Activated CD8-positive, alpha-beta memory T cell treated with anti-CD3 and anti-CD28 coated beads for 48 hours (primary cell): ENCODE measurements around the gene LMO7.
"Not testable (repeated sequence)": the region's sequence is repeated elsewhere in the genome, so short reads cannot be mapped to it uniquely, and the experiment has no call there.

Source experiments
- DNase-seq, 3 experiments: peaks; one replicate each; pipeline ENCODE4 v3.0.0-alpha.2; 2020; ENCODE audit warnings: low read depth in 2 of 3, low spot score in 2 of 3

The LMO7 gene

DNA sequence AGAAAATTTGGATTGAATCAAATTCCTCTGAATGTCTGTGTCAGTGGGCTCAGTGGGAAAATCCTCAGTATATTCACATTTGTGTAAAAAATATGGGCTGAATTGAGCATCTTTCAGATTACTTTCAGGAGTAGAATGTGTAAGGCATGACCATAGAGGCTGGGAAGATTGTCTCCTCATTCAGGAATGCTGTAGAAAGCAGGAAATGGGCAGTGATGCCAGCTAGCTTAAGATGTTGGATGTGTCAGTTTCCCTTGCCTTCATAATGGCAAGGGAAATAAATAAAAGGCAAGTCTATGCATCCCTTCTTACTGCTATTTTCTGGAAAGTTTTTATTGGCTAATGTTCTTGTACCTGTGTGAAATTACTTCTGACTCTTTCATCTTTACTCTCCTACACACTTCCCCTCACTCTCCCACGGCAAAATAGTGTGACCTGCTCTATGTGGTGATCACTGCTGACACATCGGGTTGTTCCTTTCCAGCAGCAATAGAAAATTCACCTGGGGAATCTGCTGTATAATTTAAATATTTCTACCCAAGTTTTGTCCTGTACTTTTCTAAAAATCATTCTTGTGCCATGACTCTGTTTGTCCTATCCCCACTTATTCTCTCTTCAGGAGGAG lies 103.2 kb downstream of the LMO7 start:
- no peak for DNase-seq

- DNase-seq = no peak
Measured at GRCh38 chr13:75740031-75740430, 103.9 kb downstream of the LMO7 start.

DNA sequence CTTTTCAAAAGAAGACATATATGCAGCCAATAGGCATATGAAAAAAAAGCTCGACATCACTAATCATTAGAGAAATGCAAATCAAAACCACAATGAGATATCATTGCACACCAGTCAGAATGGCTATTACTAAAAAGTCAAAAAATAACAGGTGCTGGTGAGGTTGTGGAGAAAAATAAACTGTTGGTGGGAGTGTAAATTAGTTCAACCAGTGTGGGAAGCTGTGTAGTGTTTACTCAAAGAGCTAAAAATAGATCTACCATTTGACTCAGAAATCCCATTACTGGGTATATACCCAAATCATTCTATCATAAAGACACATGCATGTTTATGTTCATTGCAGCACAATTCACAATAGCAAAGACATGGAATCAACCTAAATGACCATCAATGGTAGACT lies 106.9 kb downstream of the LMO7 start:
- DNase-seq = not testable (repeated sequence)

DNA sequence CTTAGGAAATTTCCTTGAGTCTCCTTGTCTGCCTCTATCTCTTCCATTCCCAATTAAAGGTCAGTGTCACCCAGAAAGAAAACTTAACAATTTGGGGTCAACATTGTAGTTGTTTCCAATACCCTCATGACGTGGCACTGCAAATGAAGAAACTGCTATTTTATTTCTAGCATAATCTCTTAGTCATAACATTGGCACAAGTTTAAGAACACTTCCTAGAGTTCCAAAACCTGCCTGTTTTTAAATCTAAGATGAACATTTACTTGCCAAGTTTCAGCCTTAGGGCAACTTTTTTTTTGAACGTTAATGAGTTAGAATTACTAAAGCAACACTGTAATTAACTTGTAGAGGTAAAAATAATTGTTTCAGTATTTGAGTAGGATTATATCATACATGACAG lies 108.0 kb downstream of the LMO7 start:
- DNase-seq = no peak

DNA sequence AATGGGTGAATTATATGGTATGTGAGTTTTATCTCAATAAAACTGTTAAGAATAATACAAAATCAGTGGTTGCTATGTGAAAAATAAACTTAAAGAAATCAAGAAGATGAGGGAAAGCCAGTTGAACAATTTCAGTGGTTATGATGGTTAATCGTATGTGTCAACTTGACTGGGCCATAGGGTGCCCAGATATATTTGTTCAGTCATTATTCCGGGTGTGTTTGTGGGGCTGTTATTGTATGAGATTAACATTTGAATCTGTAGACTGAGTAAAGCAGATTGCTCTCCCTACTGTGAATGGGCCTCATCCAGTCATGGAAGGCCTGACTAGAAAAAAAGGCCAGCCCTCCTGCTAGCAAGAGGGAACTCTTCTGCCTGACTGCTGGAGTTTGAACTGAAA lies 109.3 kb downstream of the LMO7 start:
- DNase-seq = no peak

DNA sequence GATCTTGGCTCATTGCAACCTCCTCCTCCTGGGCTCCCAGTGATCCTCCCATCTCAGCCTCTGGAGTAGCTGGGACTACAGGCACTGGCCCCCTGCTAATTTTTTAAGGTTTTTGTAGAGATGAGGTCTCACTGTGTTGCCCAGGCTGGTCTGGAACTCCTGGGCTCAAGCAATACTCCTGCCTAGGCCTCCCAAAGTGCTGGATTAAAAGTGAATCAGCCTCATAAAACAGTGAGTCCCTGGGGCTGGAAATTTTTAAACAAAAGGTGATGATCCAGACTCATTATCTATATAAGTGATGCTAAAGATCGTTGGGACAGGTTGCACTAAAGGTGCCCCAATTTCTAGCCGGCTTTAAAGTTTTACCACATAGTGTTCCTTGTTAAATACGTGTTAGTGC lies 112.7 kb downstream of the LMO7 start:
- no peak for DNase-seq

GRCh38 chr13:75749407-75749806 lies 113.3 kb downstream of the LMO7 start:
- no peak for DNase-seq

DNA sequence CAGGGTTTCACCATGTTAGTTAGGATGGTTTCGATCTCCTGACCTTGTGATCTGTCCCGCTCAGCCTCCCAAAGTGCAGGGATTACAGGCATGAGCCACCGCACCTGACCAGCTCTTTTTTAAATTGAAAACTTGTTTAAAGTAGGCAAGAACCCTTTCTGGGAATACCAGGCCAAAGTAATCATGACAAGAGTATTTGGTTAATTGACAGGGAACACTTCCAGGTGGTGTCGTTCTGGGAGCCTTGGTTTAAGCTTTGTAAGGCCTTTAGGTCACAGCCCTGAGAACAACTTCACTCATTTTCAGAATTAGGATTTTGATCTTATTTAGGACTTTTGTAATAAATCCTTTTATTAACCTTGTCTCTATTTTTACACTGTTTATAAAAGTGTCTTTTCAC lies 115.2 kb downstream of the LMO7 start:
- DNase-seq = no peak

DNA sequence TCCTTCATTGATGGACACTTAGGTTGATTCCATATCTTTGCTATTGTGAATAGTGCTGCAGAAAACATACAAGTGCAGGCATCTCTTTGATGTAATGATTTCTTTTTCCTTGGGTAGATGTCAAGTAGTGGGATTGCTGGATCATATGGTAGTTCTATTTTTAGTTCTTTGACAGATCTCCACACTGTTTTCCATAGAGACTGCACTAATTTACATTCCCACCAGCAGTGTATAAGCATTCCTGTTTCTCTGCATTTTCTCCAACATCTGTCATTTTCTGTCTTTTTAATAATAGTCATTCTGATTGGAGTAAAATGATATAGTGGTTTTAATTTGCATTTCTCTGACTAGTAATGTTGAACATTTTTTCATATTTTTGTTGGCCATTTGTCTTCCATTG lies 116.7 kb downstream of the LMO7 start:
- no peak for DNase-seq

DNA sequence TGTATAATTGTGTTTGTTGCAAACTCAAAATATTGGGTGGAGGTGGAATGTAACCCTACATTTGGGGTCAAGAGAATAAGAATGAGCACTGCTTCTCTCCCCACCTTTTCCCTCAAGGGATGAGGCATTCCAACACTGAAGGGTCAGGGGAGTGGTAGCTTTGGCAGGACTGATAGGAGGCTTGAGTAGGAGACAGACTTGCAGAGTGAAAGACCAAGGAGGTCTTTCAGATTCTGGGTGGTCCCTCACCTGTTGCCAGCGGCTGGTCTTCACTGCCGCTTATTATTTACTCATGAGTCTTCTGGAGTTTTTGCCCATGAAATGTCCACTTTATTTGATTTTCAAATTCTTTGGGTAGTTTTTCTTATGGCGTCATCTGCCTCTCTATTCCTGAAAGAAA lies 118.8 kb downstream of the LMO7 start:
- no peak for DNase-seq

DNA sequence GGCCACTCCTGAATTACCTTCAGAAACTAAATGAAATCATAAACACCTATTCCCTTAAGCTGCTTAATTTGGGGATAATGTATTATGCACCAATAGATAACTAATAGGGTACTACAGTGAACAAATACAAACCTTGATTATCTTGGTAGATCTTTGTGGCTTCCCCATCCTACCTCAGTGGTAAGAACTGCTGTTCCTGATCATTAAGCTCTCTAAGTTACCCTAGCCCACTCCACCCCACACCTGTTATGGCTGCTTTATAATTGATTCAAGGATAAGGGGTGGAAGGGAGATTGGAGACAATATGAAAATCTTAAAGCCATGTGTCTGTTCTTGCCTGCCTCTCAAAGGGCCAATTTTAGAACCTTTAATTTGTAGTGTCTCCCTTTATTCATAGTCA lies 121.2 kb downstream of the LMO7 start:
- DNase-seq = no peak

- no peak for DNase-seq
Measured at GRCh38 chr13:75759531-75759930, 123.4 kb downstream of the LMO7 start.

- DNase-seq = no peak
Measured at GRCh38 chr13:75760131-75761021, 124.2 kb downstream of the LMO7 start.

GRCh38 chr13:75761369-75761768 lies 125.2 kb downstream of the LMO7 start:
- DNase-seq = no peak

DNA sequence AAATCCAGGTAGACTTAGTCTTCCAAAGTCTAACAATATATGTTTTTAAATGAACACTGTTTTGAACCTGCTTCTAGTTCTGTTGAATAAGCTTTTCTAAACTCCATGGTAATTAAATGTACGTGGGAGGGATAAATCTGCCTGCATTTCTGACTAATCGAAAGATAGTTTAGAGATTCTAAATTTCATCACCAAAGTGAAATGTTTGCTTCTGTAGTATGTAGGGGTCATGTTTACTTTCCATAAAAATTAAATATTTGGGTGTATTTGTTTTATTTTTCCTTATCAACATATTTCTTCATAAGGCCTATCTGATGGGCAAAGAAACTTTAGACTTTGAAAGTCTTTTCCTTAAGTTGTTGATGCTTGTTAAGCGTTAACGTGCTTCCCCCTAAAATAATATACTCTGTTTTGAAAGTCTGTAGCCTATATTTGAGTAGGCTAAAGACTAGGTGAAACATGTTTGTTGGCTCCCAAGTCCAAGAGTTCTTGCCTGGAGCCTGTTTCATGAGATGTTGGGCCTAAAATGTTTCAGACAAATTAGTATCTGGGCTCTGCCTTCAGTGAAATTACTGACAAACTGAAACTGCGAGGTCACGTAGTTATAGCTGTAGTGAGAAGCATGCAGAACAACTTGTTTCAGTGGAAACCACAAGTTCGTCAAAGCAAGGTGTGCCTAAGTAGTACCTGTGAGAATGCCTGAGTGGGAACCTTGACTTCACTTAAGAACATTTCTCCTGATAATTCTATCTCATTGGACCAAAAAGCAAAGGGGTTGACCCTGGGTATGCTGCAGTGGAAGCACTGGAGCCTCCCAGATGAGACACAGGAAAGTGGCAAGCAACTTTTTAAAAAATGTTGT lies 126.2 kb downstream of the LMO7 start:
- no peak for DNase-seq

GRCh38 chr13:75762955-75763354 lies 126.8 kb downstream of the LMO7 start:
- no peak for DNase-seq

GRCh38 chr13:75763512-75763911 lies 127.4 kb downstream of the LMO7 start:
- DNase-seq = no peak

DNA sequence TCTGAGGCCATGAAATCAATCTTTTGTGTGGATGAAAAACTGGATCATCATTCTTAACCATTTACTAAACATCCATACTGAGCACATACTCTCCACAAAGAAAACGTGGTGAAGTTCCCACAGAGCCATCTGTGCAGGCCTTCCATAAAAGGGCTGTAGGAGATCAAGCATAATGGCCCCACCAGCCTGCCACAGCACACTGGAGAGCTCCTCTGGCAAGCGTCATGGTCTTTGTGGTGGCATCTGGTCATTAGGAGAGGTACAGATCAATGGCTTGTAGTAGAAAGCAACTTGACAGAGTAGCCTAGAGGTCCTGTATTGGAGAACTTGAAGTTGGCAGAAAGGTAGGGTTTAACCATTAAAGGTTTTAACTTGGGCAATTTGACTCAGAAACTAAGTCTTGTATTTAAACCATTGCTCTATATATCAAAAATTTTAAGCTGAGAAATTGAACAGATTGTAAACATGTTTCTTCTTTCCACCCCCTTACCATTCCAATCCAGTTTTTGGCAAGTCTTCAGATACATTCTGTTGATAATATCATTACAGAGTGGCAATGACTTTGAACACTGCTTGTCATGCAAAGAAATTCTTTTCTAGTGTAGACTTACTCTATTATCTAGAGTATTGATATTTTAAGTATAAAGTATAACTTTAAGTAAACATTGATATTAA lies 128.3 kb downstream of the LMO7 start:
- DNase-seq = no peak

- no peak for DNase-seq
Measured at GRCh38 chr13:75764926-75765310, 128.8 kb downstream of the LMO7 start.

GRCh38 chr13:75766636-75767035 lies 130.5 kb downstream of the LMO7 start:
- DNase-seq = no peak
